HCT116 (cell line): ENCODE results near the gene ATXN1. TPM values are rescaled to one million over a fixed set of nuclear protein-coding genes. Genes with fewer than 3 reads are reported as not detected.

Source experiments
- ATAC-seq: fragments of 200-7000 bp; cut with Tn5 transposase; 2 replicates; pipeline ENCODE4 v1.9.1; 2020; ENCODE audit warnings: mild to moderate bottlenecking, moderate library complexity
- BruUV-seq: library from RNA; stranded (reverse); fragments of 400-500 nt; replicated peaks from 2 replicates; lab custom pipeline; 2021; lab: Mats Ljungman, UMichigan
- CTCF ChIA-PET: fragments of 300-600 bp; sonication (Branson Sonifier 250); formaldehyde crosslinking; loops from one replicate; lab custom pipeline; 2021; ENCODE audit warnings: antibody characterized with exemption; lab: Charles Lee
- POLR2A ChIA-PET: fragments of 300-600, 350-600 bp; sonication (Branson Sonifier 250); formaldehyde crosslinking; loops from one replicate; lab custom pipeline; 2021; ENCODE audit warnings: antibody characterized with exemption; lab: Charles Lee
- RAD21 ChIA-PET, 2 experiments: fragments of 300-600 bp; sonication (Branson Sonifier 250); formaldehyde crosslinking; loops; one replicate each; lab custom pipeline; 2023; ENCODE audit warnings: low total read pairs in 2 of 2; ENCODE audit not compliant: uncharacterized antibody in 2 of 2, unreplicated experiment in 2 of 2, low non-redundant PET in 1 of 2; lab: Charles Lee
- DNase-seq: peaks from one replicate; pipeline ENCODE4 v3.0.0-alpha.2; 2010; ENCODE audit warnings: low read depth, low spot score
- H2AFZ ChIP-seq: fragments of 200-600 bp; shearing (Covaris generic), sonication (generic); 2 replicates; pipeline ENCODE4 v1.6.1; 2017; ENCODE audit warnings: low read depth, mixed run types, mixed read lengths, antibody characterized with exemption, low read length; ENCODE audit not compliant: poor library complexity, severe bottlenecking
- H3K27ac ChIP-seq: 2 replicates; pipeline ENCODE4 v1.5.1; 2012; ENCODE audit warnings: low read depth, low read length
- H3K27me3 ChIP-seq: fragments of 200-600 bp; sonication (generic); 2 replicates; pipeline ENCODE4 v1.6.1; 2016; ENCODE audit warnings: mixed run types, low read length, mixed read lengths; ENCODE audit not compliant: insufficient read depth
- H3K36me3 ChIP-seq, 2 experiments: fragments of 200-500 bp in 1 of 2; fragments of 200-600 bp in 1 of 2; sonication (Bioruptor generic) in 1 of 2; sonication (generic) in 1 of 2; 2 replicates each; pipeline versions ENCODE4 v1.5.1 to v1.6.1; 2014 to 2016; ENCODE audit warnings: low read length in 2 of 2, inconsistent platforms in 1 of 2, mixed read lengths in 1 of 2, mixed run types in 1 of 2; ENCODE audit not compliant: insufficient read depth in 2 of 2, control insufficient read depth in 1 of 2
- H3K4me1 ChIP-seq, 2 experiments: fragments of 200-600 bp in 1 of 2; sonication (generic) in 1 of 2; 2 replicates each; pipeline versions ENCODE4 v1.5.1 to v1.6.1; 2012 to 2017; ENCODE audit warnings: low read length in 2 of 2, inconsistent platforms in 1 of 2, mild to moderate bottlenecking in 1 of 2, mixed read lengths in 1 of 2, mixed run types in 1 of 2, moderate library complexity in 1 of 2; ENCODE audit not compliant: insufficient read depth in 2 of 2, control insufficient read depth in 1 of 2
- H3K4me2 ChIP-seq: fragments of 200-600 bp; sonication (generic); 2 replicates; pipeline ENCODE4 v1.6.1; 2017; ENCODE audit warnings: mixed run types, low read length, mixed read lengths
- H3K4me3 ChIP-seq, 2 experiments: fragments of 200-600 bp in 1 of 2; sonication (generic) in 1 of 2; replicated peaks in 1 of 2; 2 replicates each; pipeline ENCODE4 v1.5.1; 2011 to 2016; ENCODE audit warnings: low read length in 2 of 2, control low read depth in 1 of 2, low read depth in 1 of 2, mild to moderate bottlenecking in 1 of 2, mixed read lengths in 1 of 2, mixed run types in 1 of 2
- H3K79me2 ChIP-seq: fragments of 200-600 bp; sonication (generic); 2 replicates; pipeline ENCODE4 v1.6.1; 2017; ENCODE audit warnings: mild to moderate bottlenecking, mixed run types, low read length, moderate library complexity, mixed read lengths; ENCODE audit not compliant: insufficient read depth
- H3K9ac ChIP-seq: fragments of 200-600 bp; sonication (generic); 2 replicates; pipeline ENCODE4 v1.6.1; 2016; ENCODE audit warnings: low read length, mixed read lengths
- H3K9me2 ChIP-seq: fragments of 200-600 bp; sonication (generic), shearing (Covaris generic); 2 replicates; pipeline ENCODE4 v1.6.1; 2017; ENCODE audit warnings: mixed run types, mild to moderate bottlenecking, moderate library complexity; ENCODE audit not compliant: insufficient read depth
- H3K9me3 ChIP-seq, 2 experiments: fragments of 200-500 bp in 1 of 2; fragments of 200-600 bp in 1 of 2; sonication (Bioruptor generic) in 1 of 2; sonication (generic) in 1 of 2; 2 replicates each; pipeline ENCODE4 v1.6.1; 2014 to 2017; ENCODE audit warnings: low read length in 2 of 2, mixed read lengths in 2 of 2, inconsistent platforms in 1 of 2, low read depth in 1 of 2, mild to moderate bottlenecking in 1 of 2, mixed run types in 1 of 2, moderate library complexity in 1 of 2; ENCODE audit not compliant: control insufficient read depth in 1 of 2, insufficient read depth in 1 of 2
- H4K20me1 ChIP-seq: fragments of 200-600 bp; sonication (generic), shearing (Covaris generic); 2 replicates; pipeline ENCODE4 v1.6.1; 2017; ENCODE audit warnings: mixed run types, mild to moderate bottlenecking, moderate library complexity; ENCODE audit not compliant: insufficient read depth
- CBX3 ChIP-seq: IDR thresholded peaks from 2 replicates; pipeline ENCODE4 v1.6.1; 2012; ENCODE audit warnings: low read depth
- CEBPB ChIP-seq: IDR thresholded peaks from 2 replicates; pipeline ENCODE4 v1.6.1; 2012; ENCODE audit warnings: low read depth
- EGR1 ChIP-seq: IDR thresholded peaks from 2 replicates; pipeline ENCODE4 v1.6.1; 2012; ENCODE audit warnings: low read depth
- EZH2phosphoT487 ChIP-seq: fragments of 200-600 bp; IDR thresholded peaks from 2 replicates; pipeline ENCODE4 v1.6.1; 2018; ENCODE audit warnings: antibody characterized with exemption, borderline replicate concordance
- FOSL1 ChIP-seq: IDR thresholded peaks from 2 replicates; pipeline ENCODE4 v1.6.1; 2012; ENCODE audit warnings: low read depth
- JUND ChIP-seq: IDR thresholded peaks from 2 replicates; pipeline ENCODE4 v1.6.1; 2012
- POLR2AphosphoS5 ChIP-seq: IDR thresholded peaks from 2 replicates; pipeline ENCODE4 v1.6.1; 2011; ENCODE audit warnings: mild to moderate bottlenecking, low read depth, low read length, moderate library complexity
- RAD21 ChIP-seq: IDR thresholded peaks from 2 replicates; pipeline ENCODE4 v1.6.1; 2012; ENCODE audit warnings: low read depth, mild to moderate bottlenecking
- SIN3A ChIP-seq: IDR thresholded peaks from 2 replicates; pipeline ENCODE4 v1.6.1; 2012; ENCODE audit warnings: low read depth
- SP1 ChIP-seq: IDR thresholded peaks from 2 replicates; pipeline ENCODE4 v1.6.1; 2012; ENCODE audit warnings: low read depth
- YY1 ChIP-seq: IDR thresholded peaks from 2 replicates; pipeline ENCODE4 v1.6.1; 2011; ENCODE audit warnings: low read length, low read depth, moderate library complexity, mild to moderate bottlenecking; ENCODE audit not compliant: insufficient replicate concordance; ENCODE audit errors: extremely low read depth
- ZBTB33 ChIP-seq: IDR thresholded peaks from 2 replicates; pipeline ENCODE4 v1.6.1; 2011; ENCODE audit warnings: mild to moderate bottlenecking, low read length, moderate library complexity; ENCODE audit not compliant: insufficient replicate concordance; ENCODE audit errors: extremely low read depth
- ZNF274 ChIP-seq: fragments of 200-500 bp; sonication (Bioruptor generic); IDR thresholded peaks from 2 replicates; pipeline ENCODE4 v1.6.1; 2014; ENCODE audit warnings: mild to moderate bottlenecking, low read depth, low read length, inconsistent platforms
- intact Hi-C: fragments of 100-400 bp; cut with micrococcal nuclease; formaldehyde crosslinking; loops from 2 replicates; pipeline ENCODE4 v1.10.0; 2022
- total RNA-seq: library from RNA; stranded (reverse); gene quantifications from one replicate; pipeline ENCODE4 v1.2.1, GENCODE V29; 2021; ENCODE audit not compliant: unreplicated experiment
- TF ChIP-seq, protein P1 (sequence below): IDR thresholded peaks from 2 replicates; pipeline ENCODE4 v1.6.1; 2012
- TF ChIP-seq, protein P2 (sequence below): IDR thresholded peaks from 2 replicates; pipeline ENCODE4 v1.6.1; 2012
- TF ChIP-seq, protein P3 (sequence below), 3 experiments: fragments of 200-600 bp in 1 of 3; sonication (generic) in 1 of 3; IDR thresholded peaks in 2 of 3; conservative IDR thresholded peaks in 1 of 3; 2 replicates each; pipeline ENCODE4 v1.5.1; 2012 to 2017; ENCODE audit warnings: low read depth in 2 of 3, low read length in 2 of 3, antibody characterized with exemption in 1 of 3, borderline replicate concordance in 1 of 3, control low read depth in 1 of 3, mild to moderate bottlenecking in 1 of 3, mixed read lengths in 1 of 3, mixed run types in 1 of 3, moderate library complexity in 1 of 3; ENCODE audit not compliant: insufficient read depth in 1 of 3

ATXN1 gene
- total RNA-seq, 1 experiment from 2014 or later = 21.0 TPM

GRCh38 chr6:16320533-16321340 lies 440.5 kb downstream of the ATXN1 start (continued):
- TF ChIP-seq, protein P1, sequence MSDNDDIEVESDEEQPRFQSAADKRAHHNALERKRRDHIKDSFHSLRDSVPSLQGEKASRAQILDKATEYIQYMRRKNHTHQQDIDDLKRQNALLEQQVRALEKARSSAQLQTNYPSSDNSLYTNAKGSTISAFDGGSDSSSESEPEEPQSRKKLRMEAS = no peak
- no peak for TF ChIP-seq EGR1

DNA sequence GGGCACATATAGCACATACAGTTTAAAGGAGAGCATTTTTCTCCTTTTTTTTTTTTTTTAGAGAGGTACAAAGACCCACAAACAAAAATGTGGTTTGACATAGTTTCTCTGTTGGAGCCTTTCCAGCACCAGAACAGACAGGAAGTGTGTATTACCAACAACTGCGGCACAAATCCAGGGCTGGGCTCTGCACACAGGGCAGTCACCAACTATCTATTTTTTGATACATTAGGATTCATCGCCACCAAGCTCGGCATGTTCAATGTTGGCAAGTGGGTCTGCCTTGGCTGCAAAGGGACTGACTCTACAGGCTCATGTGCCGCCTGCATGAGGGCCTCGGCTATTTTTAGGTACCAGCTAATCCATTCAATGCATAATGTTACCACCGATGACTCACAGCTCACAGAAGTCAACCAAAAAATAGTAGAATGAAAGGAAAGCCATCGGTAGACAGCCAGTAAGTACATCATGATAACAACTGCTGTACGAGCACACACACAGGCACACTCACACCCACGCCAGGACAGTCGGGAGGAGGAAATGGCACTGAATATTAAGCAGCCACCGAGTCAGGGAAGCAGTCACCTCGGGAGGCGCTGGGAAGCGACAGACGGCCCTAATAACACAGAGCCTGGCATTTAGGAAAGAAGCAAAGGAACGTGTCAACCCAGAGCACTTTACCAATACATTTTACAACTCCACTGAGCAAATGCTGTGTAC lies 441.3 kb downstream of the ATXN1 start:
- CTCF ChIA-PET = interaction anchor here (0.9 to 1.7 kb wide), 3 partner anchors 13 to 766 kb away, joined by 3 to 4 read pairs (median 3); no protein-coding TSS in a partner anchor
- H3K27ac ChIP-seq = peak overlapping the region; percentile 65
- H3K4me1 ChIP-seq = peaks cover 49 to 73% of the 10 kb centered on the region in 2 experiments
- peak overlapping the region; percentile 86 for H3K4me2 ChIP-seq
- POLR2A ChIA-PET = no interaction called here
- H3K79me2 ChIP-seq = no peaks in the 10 kb centered on the region
- H3K36me3 ChIP-seq = no peaks in the 10 kb centered on the region
- ATAC-seq (peak; percentile 74), DNase-seq (peak; percentile 59)
- BruUV-seq = no TSS peak
- no peaks in the 10 kb centered on the region for H3K9me2 ChIP-seq
- no peaks in the 10 kb centered on the region for H4K20me1 ChIP-seq
- TF ChIP-seq POLR2AphosphoS5 = 0 out of 2 replicates have a peak, but pooled peaks have one; percentile 41
- TF ChIP-seq, protein P2, sequence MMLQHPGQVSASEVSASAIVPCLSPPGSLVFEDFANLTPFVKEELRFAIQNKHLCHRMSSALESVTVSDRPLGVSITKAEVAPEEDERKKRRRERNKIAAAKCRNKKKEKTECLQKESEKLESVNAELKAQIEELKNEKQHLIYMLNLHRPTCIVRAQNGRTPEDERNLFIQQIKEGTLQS = no peak
- no peak for TF ChIP-seq YY1
- TF ChIP-seq, protein P3, sequence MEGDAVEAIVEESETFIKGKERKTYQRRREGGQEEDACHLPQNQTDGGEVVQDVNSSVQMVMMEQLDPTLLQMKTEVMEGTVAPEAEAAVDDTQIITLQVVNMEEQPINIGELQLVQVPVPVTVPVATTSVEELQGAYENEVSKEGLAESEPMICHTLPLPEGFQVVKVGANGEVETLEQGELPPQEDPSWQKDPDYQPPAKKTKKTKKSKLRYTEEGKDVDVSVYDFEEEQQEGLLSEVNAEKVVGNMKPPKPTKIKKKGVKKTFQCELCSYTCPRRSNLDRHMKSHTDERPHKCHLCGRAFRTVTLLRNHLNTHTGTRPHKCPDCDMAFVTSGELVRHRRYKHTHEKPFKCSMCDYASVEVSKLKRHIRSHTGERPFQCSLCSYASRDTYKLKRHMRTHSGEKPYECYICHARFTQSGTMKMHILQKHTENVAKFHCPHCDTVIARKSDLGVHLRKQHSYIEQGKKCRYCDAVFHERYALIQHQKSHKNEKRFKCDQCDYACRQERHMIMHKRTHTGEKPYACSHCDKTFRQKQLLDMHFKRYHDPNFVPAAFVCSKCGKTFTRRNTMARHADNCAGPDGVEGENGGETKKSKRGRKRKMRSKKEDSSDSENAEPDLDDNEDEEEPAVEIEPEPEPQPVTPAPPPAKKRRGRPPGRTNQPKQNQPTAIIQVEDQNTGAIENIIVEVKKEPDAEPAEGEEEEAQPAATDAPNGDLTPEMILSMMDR (IDR thresholded peaks at IDR 0.05 in 2 of 3, conservative IDR thresholded peaks at IDR 0.05 in 1 of 3; ENCODE audit: borderline replicate concordance in 1 of 3, insufficient read depth in 1 of 3, low read depth in 2 of 3, low read length in 2 of 3) = no peak
- TF ChIP-seq SP1 = peak; percentile 50; the same call in 1 of the 2 replicates
- peak; percentile 78 for TF ChIP-seq EGR1
- no peak for TF ChIP-seq ZBTB33
- peak; percentile 73 for TF ChIP-seq JUND
- TF ChIP-seq FOSL1 = peak; percentile 79
- TF ChIP-seq, protein P1 = peak; percentile 46; the same call in 1 of the 2 replicates
- no peak for TF ChIP-seq RAD21
- no peak for TF ChIP-seq EZH2phosphoT487
- 0 out of 2 replicates have a peak, but pooled peaks have one; percentile 51 for TF ChIP-seq CBX3
- TF ChIP-seq ZNF274 = no peak
- 0 out of 2 replicates have a peak, but pooled peaks have one; percentile 17 for TF ChIP-seq CEBPB
- peak; percentile 59; the same call in 1 of the 2 replicates for TF ChIP-seq SIN3A
- peak overlapping the region; percentile 8 to 48 for H3K4me3 ChIP-seq
- intact Hi-C loops = no loop called here
- H3K9ac ChIP-seq = peak overlapping the region; percentile 48
- H3K27me3 ChIP-seq = no peaks in the 10 kb centered on the region
- RAD21 ChIA-PET = interaction anchor here in 1 of 2 experiments (0.7 kb wide), 1 partner anchor 979 kb away, joined by 3 read pairs; no protein-coding TSS in a partner anchor
- peak overlapping the region; percentile 52 for H2AFZ ChIP-seq
- H3K9me3 ChIP-seq = no peaks in the 10 kb centered on the region
